Gastrocnemius medialis (tissue), 4 donors: ENCODE measurements around the gene PTPA. TPM values are rescaled to one million over a fixed set of nuclear protein-coding genes. Genes with fewer than 3 reads are reported as not detected.

Experiments used
- ATAC-seq, 2 donors: fragments of 150-250 bp; one replicate each; pipeline ENCODE4 v1.9.1; 2016
- DNase-seq, 2 donors: peaks; one replicate each; pipeline ENCODE4 v3.0.0-alpha.2; 2019
- H3K27ac ChIP-seq, 4 donors: fragments of 200-600 bp; sonication (generic); 1 replicate in 1 of 4; 2 replicates in 3 of 4; pipeline ENCODE4 v1.5.1; 2016 to 2018; ENCODE audit warnings: mild to moderate bottlenecking in 2 of 4, moderate library complexity in 1 of 4
- H3K27me3 ChIP-seq, 3 donors: fragments of 200-600 bp; sonication (generic) in 2 of 3; 1 replicate in 1 of 3; 2 replicates in 2 of 3; pipeline versions ENCODE4 v1.5.1 to v1.6.0; 2016 to 2019; ENCODE audit warnings: mild to moderate bottlenecking in 1 of 3, moderate library complexity in 1 of 3
- H3K36me3 ChIP-seq, 2 donors: fragments of 200-600 bp; sonication (generic) in 1 of 2; one replicate each; pipeline ENCODE4 v1.5.1; 2017 to 2018
- H3K4me1 ChIP-seq, 2 donors: fragments of 200-600 bp; sonication (generic) in 1 of 2; one replicate each; pipeline ENCODE4 v1.5.1; 2016 to 2017; ENCODE audit warnings: mild to moderate bottlenecking in 2 of 2
- H3K4me3 ChIP-seq, 4 donors: fragments of 200-600 bp; sonication (generic) in 3 of 4; 1 replicate in 1 of 4; 2 replicates in 3 of 4; pipeline ENCODE4 v1.5.1; 2016 to 2019; ENCODE audit warnings: mild to moderate bottlenecking in 2 of 4
- H3K9me3 ChIP-seq, 3 donors: fragments of 200-600 bp; sonication (generic) in 2 of 3; 1 replicate in 1 of 3; 2 replicates in 2 of 3; pipeline ENCODE4 v1.5.1; 2016 to 2019
- POLR2A ChIP-seq, 2 donors: fragments of 450-650 bp; IDR thresholded peaks; one replicate each; pipeline ENCODE4 v1.6.1; 2017; ENCODE audit warnings: antibody characterized with exemption in 2 of 2, mild to moderate bottlenecking in 2 of 2, moderate library complexity in 2 of 2
- in situ Hi-C, 4 donors: fragments of 200-750 bp; cut with MboI; loops; one replicate each; pipeline versions ENCODE4 v1.15.0 to v1.8.0; 2017; ENCODE audit warnings: low sequenced_read_pairs in 4 of 4
- intact Hi-C: fragments of 100-400 bp; cut with DNase I; formaldehyde crosslinking; loops from one replicate; pipeline ENCODE4 v1.15.1; 2023; ENCODE audit warnings: low total_unique reads
- total RNA-seq, 4 donors: library from RNA; depleted of rRNA; stranded (reverse); fragments of >200 nt; gene quantifications; one replicate each; pipeline versions ENCODE4 v1.1.0 to v1.2.3, GENCODE V29; 2016
- TF ChIP-seq, protein P1 (sequence below), 5 experiments: fragments of 450-650 bp in 3 of 5; fragments of 200-600 bp in 2 of 5; sonication (generic) in 2 of 5; IDR thresholded peaks in 4 of 5; conservative IDR thresholded peaks in 1 of 5; 1 replicate in 4 of 5; 2 replicates in 1 of 5; pipeline ENCODE4 v1.5.1; 2016 to 2019; ENCODE audit warnings: antibody characterized with exemption in 5 of 5, mild to moderate bottlenecking in 3 of 5, moderate library complexity in 3 of 5

The PTPA gene
- total RNA-seq, 4 donors from 2014 or later = 37.6 to 71.6 (median 53.5) TPM

DNA sequence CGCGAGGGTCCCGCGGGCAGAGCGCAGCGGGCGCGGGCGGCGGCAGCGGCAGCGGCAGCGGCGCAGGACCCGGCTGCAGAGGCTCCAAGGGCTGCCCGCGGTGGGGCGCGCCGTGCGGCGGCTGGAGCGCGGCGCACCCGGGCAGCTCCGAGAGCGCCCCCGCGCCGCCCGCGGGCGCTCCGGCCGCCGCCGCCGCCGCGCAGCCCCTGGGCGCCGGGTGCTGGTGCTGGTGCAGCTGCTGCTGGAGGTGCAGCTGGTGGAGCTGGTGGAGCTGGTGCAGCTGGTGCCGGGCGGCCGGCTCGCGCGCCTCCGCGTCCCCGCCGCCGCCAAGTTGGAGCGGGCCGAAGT lies 66.2 kb downstream of the PTPA start:
- no peaks in the 10 kb centered on the region for H3K9me3 ChIP-seq
- H3K27ac ChIP-seq = peak overlapping the region; percentile 59 to 93 (median 66)
- H3K4me1 ChIP-seq = peaks cover 9 to 24% of the 10 kb centered on the region in 2 donors
- H3K36me3 ChIP-seq = no peaks in the 10 kb centered on the region
- intact Hi-C loops (loop anchor here (5.0 kb wide), 4 partner anchors 80 to 450 kb away; partner anchors contain the start of gene NTMT1), in situ Hi-C loops (no loop called here)
- DNase-seq = no peak
- H3K27me3 ChIP-seq = peaks cover 0 to 5% (median 5%) of the 10 kb centered on the region in 3 donors
- peak; percentile 14 to 19 for ATAC-seq
- H3K4me3 ChIP-seq = peak overlapping the region; percentile 64 to 71 (median 68)
- TF ChIP-seq POLR2A (IDR thresholded peaks at IDR 0.05) = no peak
- TF ChIP-seq, protein P1, sequence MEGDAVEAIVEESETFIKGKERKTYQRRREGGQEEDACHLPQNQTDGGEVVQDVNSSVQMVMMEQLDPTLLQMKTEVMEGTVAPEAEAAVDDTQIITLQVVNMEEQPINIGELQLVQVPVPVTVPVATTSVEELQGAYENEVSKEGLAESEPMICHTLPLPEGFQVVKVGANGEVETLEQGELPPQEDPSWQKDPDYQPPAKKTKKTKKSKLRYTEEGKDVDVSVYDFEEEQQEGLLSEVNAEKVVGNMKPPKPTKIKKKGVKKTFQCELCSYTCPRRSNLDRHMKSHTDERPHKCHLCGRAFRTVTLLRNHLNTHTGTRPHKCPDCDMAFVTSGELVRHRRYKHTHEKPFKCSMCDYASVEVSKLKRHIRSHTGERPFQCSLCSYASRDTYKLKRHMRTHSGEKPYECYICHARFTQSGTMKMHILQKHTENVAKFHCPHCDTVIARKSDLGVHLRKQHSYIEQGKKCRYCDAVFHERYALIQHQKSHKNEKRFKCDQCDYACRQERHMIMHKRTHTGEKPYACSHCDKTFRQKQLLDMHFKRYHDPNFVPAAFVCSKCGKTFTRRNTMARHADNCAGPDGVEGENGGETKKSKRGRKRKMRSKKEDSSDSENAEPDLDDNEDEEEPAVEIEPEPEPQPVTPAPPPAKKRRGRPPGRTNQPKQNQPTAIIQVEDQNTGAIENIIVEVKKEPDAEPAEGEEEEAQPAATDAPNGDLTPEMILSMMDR (IDR thresholded peaks at IDR 0.05 in 4 of 5, conservative IDR thresholded peaks at IDR 0.05 in 1 of 5) = no peak

- peak within 1 kb of the TSS; percentile 64 to 86 (median 74) for H3K4me3 ChIP-seq
- H3K4me1 ChIP-seq = peaks cover 9 to 24% of the 10 kb centered on the region in 2 donors
- H3K9me3 ChIP-seq = no peaks in the 10 kb centered on the region
- in situ Hi-C loops = no loop called here
- ATAC-seq = peak; percentile 79 to 81
- peak; percentile 83 to 97 for TF ChIP-seq POLR2A (IDR thresholded peaks at IDR 0.05)
- TF ChIP-seq, protein P1 (IDR thresholded peaks at IDR 0.05 in 4 of 5, conservative IDR thresholded peaks at IDR 0.05 in 1 of 5) = peak in 1 of 5 experiments; percentile 6
- peaks cover 0 to 5% (median 5%) of the 10 kb centered on the region in 3 donors for H3K27me3 ChIP-seq
- peak within 1 kb of the TSS; percentile 85 to 93 (median 87) for H3K27ac ChIP-seq
- no peaks in the 10 kb centered on the region for H3K36me3 ChIP-seq
- peak; percentile 93 for DNase-seq
- intact Hi-C loops = loop anchor here (1.0 to 5.0 kb wide), 6 partner anchors 25 to 449 kb away; partner anchors contain the start of gene NTMT1
These were observed 66.8 kb downstream of the PTPA start, which contains the start of gene IER5L for GRCh38 chr9:129177791-129178567. Gene IER5L (minus strand): TSS chr9:129178261. CDS start chr9:129178052, 209 bp downstream.

- in situ Hi-C loops (no loop called here), intact Hi-C loops (loop anchor here (1.0 to 5.0 kb wide), 6 partner anchors 24 to 449 kb away; partner anchors contain the start of gene NTMT1)
- H3K27me3 ChIP-seq = peaks cover 0 to 5% (median 5%) of the 10 kb centered on the region in 3 donors
- ATAC-seq (no peak), DNase-seq (no peak)
- H3K27ac ChIP-seq = no peak overlapping the region
- peaks cover 9 to 24% of the 10 kb centered on the region in 2 donors for H3K4me1 ChIP-seq
- no peaks in the 10 kb centered on the region for H3K9me3 ChIP-seq
- TF ChIP-seq, protein P1 (IDR thresholded peaks at IDR 0.05 in 4 of 5, conservative IDR thresholded peaks at IDR 0.05 in 1 of 5) = no peak
- no peak for TF ChIP-seq POLR2A (IDR thresholded peaks at IDR 0.05)
- peak overlapping the region; percentile 64 to 71 (median 68) for H3K4me3 ChIP-seq
- no peaks in the 10 kb centered on the region for H3K36me3 ChIP-seq
These were observed 67.6 kb downstream of the PTPA start for GRCh38 chr9:129178568-129179382.

GRCh38 chr9:129181246-129181645 lies 70.0 kb downstream of the PTPA start:
- Histone ChIP-seq H3K9me3 (no peaks in the 10 kb centered on the region), H3K36me3 (no peaks in the 10 kb centered on the region), H3K27me3 (peaks cover 0 to 5% (median 0%) of the 10 kb centered on the region in 3 donors), H3K4me3 (no peak overlapping the region), H3K27ac (no peak overlapping the region), H3K4me1 (peaks cover 3 to 9% of the 10 kb centered on the region in 2 donors)
- intact Hi-C loops (no loop called here), in situ Hi-C loops (no loop called here)
- TF ChIP-seq POLR2A (IDR thresholded peaks at IDR 0.05) = no peak
- TF ChIP-seq, protein P1 (IDR thresholded peaks at IDR 0.05 in 4 of 5, conservative IDR thresholded peaks at IDR 0.05 in 1 of 5) = no peak
- DNase-seq (no peak), ATAC-seq (no peak)
